HepG2 (cell line): ENCODE measurements around the gene IQCE. TPM values are rescaled to one million over a fixed set of nuclear protein-coding genes. Genes with fewer than 3 reads are reported as not detected.

Experiments used
- AKNA ChIP-seq: sonication (generic); formaldehyde crosslinking; IDR thresholded peaks from 2 replicates; pipeline ENCODE4 v1.4.0; 2020; ENCODE audit warnings: missing genetic modification reagents, borderline replicate concordance
- ARID5B ChIP-seq: IDR thresholded peaks from 2 replicates; pipeline ENCODE4 v1.4.0; 2020; ENCODE audit warnings: mild to moderate bottlenecking, missing genetic modification reagents
- GATA4 ChIP-seq: sonication (generic); IDR thresholded peaks from 2 replicates; pipeline ENCODE4 v1.6.1; 2016; ENCODE audit warnings: antibody characterized with exemption, low read depth, borderline replicate concordance
- HMG20B ChIP-seq: conservative IDR thresholded peaks from 2 replicates; pipeline ENCODE4 v1.6.1; 2016; ENCODE audit warnings: missing genetic modification reagents, missing compliant biosample characterization
- HOXD1 ChIP-seq: sonication (generic); formaldehyde crosslinking; IDR thresholded peaks from 2 replicates; pipeline ENCODE4 v1.5.0; 2020; ENCODE audit warnings: missing genetic modification reagents
- KAT2B ChIP-seq: fragments of 150-350 bp; IDR thresholded peaks from 2 replicates; pipeline ENCODE4 v1.6.1; 2014; ENCODE audit warnings: low read depth, low read length, borderline replicate concordance
- MIXL1 ChIP-seq: IDR thresholded peaks from 2 replicates; pipeline ENCODE4 v1.6.1; 2016
- NFYC ChIP-seq: IDR thresholded peaks from 2 replicates; pipeline ENCODE4 v1.6.1; 2016; ENCODE audit warnings: missing genetic modification reagents, missing compliant biosample characterization
- PBX3 ChIP-seq: sonication (generic); formaldehyde crosslinking; IDR thresholded peaks from 2 replicates; pipeline ENCODE4 v1.8.1; 2023; ENCODE audit warnings: missing genetic modification reagents, inconsistent platforms, borderline replicate concordance
- POLR2A ChIP-seq, 2 experiments: IDR thresholded peaks; 2 replicates each; pipeline ENCODE4 v1.6.1; 2011; ENCODE audit warnings: low read depth in 2 of 2, low read length in 2 of 2, mild to moderate bottlenecking in 1 of 2, moderate library complexity in 1 of 2; ENCODE audit not compliant: insufficient read depth in 1 of 2
- PRPF4 ChIP-seq: fragments of 200-400 bp; formaldehyde crosslinking; IDR thresholded peaks from 2 replicates; pipeline ENCODE4 v1.6.1; 2016; ENCODE audit warnings: low read length, low read depth; ENCODE audit not compliant: poor library complexity, severe bottlenecking
- RBAK ChIP-seq: sonication (generic); formaldehyde crosslinking; IDR thresholded peaks from 2 replicates; pipeline ENCODE4 v1.5.1; 2020; ENCODE audit warnings: mild to moderate bottlenecking, missing genetic modification reagents
- SOX13 ChIP-seq, 3 experiments: fragments of 450-650 bp in 1 of 3; sonication (generic) in 1 of 3; formaldehyde crosslinking in 1 of 3; IDR thresholded peaks in 2 of 3; conservative IDR thresholded peaks in 1 of 3; 2 replicates each; pipeline versions ENCODE4 v1.5.0 to v1.6.1; 2016 to 2020; ENCODE audit warnings: antibody characterized with exemption in 1 of 3, mild to moderate bottlenecking in 1 of 3, missing compliant biosample characterization in 1 of 3, missing genetic modification reagents in 1 of 3, moderate library complexity in 1 of 3
- SP1 ChIP-seq, 2 experiments: fragments of 450-650 bp in 1 of 2; sonication (generic) in 1 of 2; formaldehyde crosslinking in 1 of 2; IDR thresholded peaks; 2 replicates each; pipeline versions ENCODE4 v1.4.0 to v1.6.1; 2016 to 2020; ENCODE audit warnings: missing genetic modification reagents in 1 of 2
- SRY ChIP-seq: sonication (generic); formaldehyde crosslinking; IDR thresholded peaks from 2 replicates; pipeline ENCODE4 v1.8.0; 2022; ENCODE audit warnings: mild to moderate bottlenecking, missing genetic modification reagents
- ZNF160 ChIP-seq: sonication (generic); formaldehyde crosslinking; IDR thresholded peaks from 2 replicates; pipeline ENCODE4 v1.8.0; 2022; ENCODE audit warnings: mild to moderate bottlenecking, inconsistent platforms, missing genetic modification reagents
- ZNF33A ChIP-seq: sonication (generic); formaldehyde crosslinking; IDR thresholded peaks from 2 replicates; pipeline ENCODE4 v1.5.1; 2020; ENCODE audit warnings: missing genetic modification reagents, mild to moderate bottlenecking, moderate library complexity, borderline replicate concordance
- ZNF34 ChIP-seq: sonication (generic); formaldehyde crosslinking; IDR thresholded peaks from 2 replicates; pipeline ENCODE4 v1.4.0; 2020; ENCODE audit warnings: mild to moderate bottlenecking, missing genetic modification reagents, borderline replicate concordance
- ZNF674 ChIP-seq: sonication (generic); formaldehyde crosslinking; IDR thresholded peaks from 2 replicates; pipeline ENCODE4 v1.5.0; 2020; ENCODE audit warnings: low read depth, mild to moderate bottlenecking, missing genetic modification reagents
- ZNF761 ChIP-seq: sonication (generic); formaldehyde crosslinking; conservative IDR thresholded peaks from 2 replicates; pipeline ENCODE4 v1.4.0; 2020; ENCODE audit warnings: mild to moderate bottlenecking, missing genetic modification reagents
- ZNF83 ChIP-seq: sonication (generic); formaldehyde crosslinking; IDR thresholded peaks from 2 replicates; pipeline ENCODE4 v1.4.0; 2020; ENCODE audit warnings: missing genetic modification reagents, mild to moderate bottlenecking, borderline replicate concordance
- ZSCAN22 ChIP-seq: sonication (generic); formaldehyde crosslinking; IDR thresholded peaks from 2 replicates; pipeline ENCODE4 v1.4.0; 2020; ENCODE audit warnings: mild to moderate bottlenecking, missing genetic modification reagents
- polyA plus RNA-seq, 8 experiments: library from polyadenylated mRNA; depleted of rRNA in 3 of 8; stranded (reverse) in 7 of 8; unstranded in 1 of 8; fragments of >200 nt; fragmentation: Illumina TruSeq in 4 of 8; extraction: Trizol in 4 of 8; gene quantifications; 2 replicates each; pipeline versions ENCODE4 v1.2.1 to v1.2.3, GENCODE V29; 2011 to 2016; ENCODE audit warnings: low read depth in 4 of 8, missing spikeins in 1 of 8, mixed read lengths in 1 of 8; ENCODE audit not compliant: insufficient read depth in 1 of 8
- total RNA-seq, 5 experiments: library from RNA; depleted of rRNA; stranded (reverse); fragments of >200 nt; fragmentation: Illumina TruSeq; extraction: Trizol; gene quantifications; 2 replicates each; pipeline ENCODE4 v1.2.3, GENCODE V29; 2016; ENCODE audit warnings: low read depth in 1 of 5

The IQCE gene
- total and polyA plus RNA-seq, 2 of the 13 experiments (the other 11 are each of a cell fraction or from before 2014, with no cell fraction given), result 1.5 to 2.5 TPM

- TF ChIP-seq ARID5B (CRISPR knock-in tag) (peak; percentile 70; the same call in 1 of the 2 replicates), ZNF34 (CRISPR knock-in tag) (no peak), NFYC (CRISPR knock-in tag) (no peak), KAT2B (no peak), HOXD1 (CRISPR knock-in tag) (no peak), ZNF83 (no peak), SOX13 (IDR thresholded peaks at IDR 0.05) (peak; percentile 54; the same call in 1 of the 2 replicates), SOX13 (CRISPR knock-in tag; conservative IDR thresholded peaks at IDR 0.05 in 1 of 2, IDR thresholded peaks at IDR 0.05 in 1 of 2) (peak in 1 of 2 experiments; percentile 93; a peak in 2 of 4 replicates), ZNF674 (CRISPR knock-in tag) (no peak), PRPF4 (no peak), MIXL1 (CRISPR knock-in tag) (no peak), HMG20B (CRISPR knock-in tag) (no peak), ZNF33A (CRISPR knock-in tag) (no peak), RBAK (CRISPR knock-in tag) (no peak), PBX3 (CRISPR knock-in tag) (no peak), ZSCAN22 (CRISPR knock-in tag) (no peak), ZNF761 (CRISPR knock-in tag) (no peak), GATA4 (no peak), ZNF160 (no peak), POLR2A (IDR thresholded peaks at IDR 0.05; ENCODE audit: insufficient read depth in 1 of 2, low read depth in 2 of 2, low read length in 2 of 2) (no peak), AKNA (CRISPR knock-in tag) (no peak), SRY (CRISPR knock-in tag) (no peak), SP1 (IDR thresholded peaks at IDR 0.05) (no peak), SP1 (CRISPR knock-in tag; IDR thresholded peaks at IDR 0.05) (no peak)
Measured at GRCh38 chr7:2628130-2628482, 69.3 kb downstream of the IQCE start (continued).
